Ishikawa (cell line): ENCODE data around the gene EIPR1.

ENCODE experiments used
- CREB1 ChIP-seq: IDR thresholded peaks from 2 replicates; pipeline ENCODE4 v1.6.1; 2012; ENCODE audit warnings: low read depth
- EP300 ChIP-seq: IDR thresholded peaks from 2 replicates; pipeline ENCODE4 v1.6.1; 2012; ENCODE audit warnings: borderline replicate concordance
- FOXM1 ChIP-seq: IDR thresholded peaks from 2 replicates; pipeline ENCODE4 v1.6.1; 2012; ENCODE audit warnings: low read depth, borderline replicate concordance
- NFIC ChIP-seq: IDR thresholded peaks from 2 replicates; pipeline ENCODE4 v1.6.1; 2012
- RAD21 ChIP-seq: IDR thresholded peaks from 2 replicates; pipeline ENCODE4 v1.6.1; 2012; ENCODE audit warnings: low read depth
- TAF1 ChIP-seq: IDR thresholded peaks from 2 replicates; pipeline ENCODE4 v1.6.1; 2012; ENCODE audit warnings: low read depth, mild to moderate bottlenecking
- TCF12 ChIP-seq: IDR thresholded peaks from 2 replicates; pipeline ENCODE4 v1.6.1; 2012; ENCODE audit warnings: low read depth
- TEAD4 ChIP-seq: IDR thresholded peaks from 2 replicates; pipeline ENCODE4 v1.6.1; 2012
- YY1 ChIP-seq: IDR thresholded peaks from 2 replicates; pipeline ENCODE4 v1.6.1; 2012; ENCODE audit warnings: low read depth
- TF ChIP-seq, protein P1 (sequence below): IDR thresholded peaks from 2 replicates; pipeline ENCODE4 v1.6.1; 2012; ENCODE audit warnings: low read depth, mild to moderate bottlenecking

DNA sequence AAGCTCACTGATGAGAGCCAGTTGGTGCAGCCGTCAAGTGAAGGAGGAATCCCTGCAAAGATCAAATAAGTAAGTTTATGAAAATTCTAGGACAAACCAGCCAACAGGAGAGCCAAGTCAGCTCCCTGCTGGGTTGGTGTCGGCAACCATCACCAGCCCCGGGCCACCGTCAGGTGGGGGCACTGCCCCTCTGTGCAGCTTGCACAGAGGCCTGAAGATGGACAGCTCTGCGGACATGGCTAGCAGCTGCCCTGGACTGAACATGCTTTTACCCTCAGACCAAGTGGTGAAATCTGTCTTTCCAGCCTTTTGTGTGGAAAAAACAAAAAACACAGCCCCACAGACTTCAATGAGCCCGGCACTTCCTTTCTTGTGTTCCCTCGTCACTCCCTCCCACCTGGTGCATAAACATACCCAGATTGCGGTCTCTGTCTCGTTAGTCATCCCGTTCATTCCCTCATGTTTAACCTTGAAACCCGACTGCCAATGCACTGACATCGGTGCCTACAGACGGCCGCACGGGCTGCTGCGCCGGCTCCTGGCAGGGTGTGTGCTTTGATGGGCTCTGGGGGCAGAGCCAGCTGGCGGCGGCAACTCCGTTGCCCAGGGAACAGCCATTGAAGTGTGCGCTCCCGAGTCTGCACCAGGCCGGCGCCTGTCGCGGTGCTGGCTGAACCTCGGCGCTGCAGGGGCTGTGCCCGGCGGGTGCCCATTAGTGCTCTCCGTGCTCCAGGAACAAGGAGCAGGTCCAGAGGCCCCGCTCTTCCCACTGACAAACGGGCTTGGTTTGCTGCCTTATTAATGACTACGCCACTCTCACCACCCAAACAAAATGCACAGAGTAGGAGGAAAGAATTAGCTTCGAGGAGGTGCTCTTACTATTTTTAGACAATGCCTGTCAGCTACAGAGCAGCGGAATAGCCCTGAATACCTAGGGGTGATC lies 95.3 kb downstream of the EIPR1 start:
- TF ChIP-seq YY1 = peak; percentile 32; the same call in 1 of the 2 replicates
- TF ChIP-seq, protein P1, sequence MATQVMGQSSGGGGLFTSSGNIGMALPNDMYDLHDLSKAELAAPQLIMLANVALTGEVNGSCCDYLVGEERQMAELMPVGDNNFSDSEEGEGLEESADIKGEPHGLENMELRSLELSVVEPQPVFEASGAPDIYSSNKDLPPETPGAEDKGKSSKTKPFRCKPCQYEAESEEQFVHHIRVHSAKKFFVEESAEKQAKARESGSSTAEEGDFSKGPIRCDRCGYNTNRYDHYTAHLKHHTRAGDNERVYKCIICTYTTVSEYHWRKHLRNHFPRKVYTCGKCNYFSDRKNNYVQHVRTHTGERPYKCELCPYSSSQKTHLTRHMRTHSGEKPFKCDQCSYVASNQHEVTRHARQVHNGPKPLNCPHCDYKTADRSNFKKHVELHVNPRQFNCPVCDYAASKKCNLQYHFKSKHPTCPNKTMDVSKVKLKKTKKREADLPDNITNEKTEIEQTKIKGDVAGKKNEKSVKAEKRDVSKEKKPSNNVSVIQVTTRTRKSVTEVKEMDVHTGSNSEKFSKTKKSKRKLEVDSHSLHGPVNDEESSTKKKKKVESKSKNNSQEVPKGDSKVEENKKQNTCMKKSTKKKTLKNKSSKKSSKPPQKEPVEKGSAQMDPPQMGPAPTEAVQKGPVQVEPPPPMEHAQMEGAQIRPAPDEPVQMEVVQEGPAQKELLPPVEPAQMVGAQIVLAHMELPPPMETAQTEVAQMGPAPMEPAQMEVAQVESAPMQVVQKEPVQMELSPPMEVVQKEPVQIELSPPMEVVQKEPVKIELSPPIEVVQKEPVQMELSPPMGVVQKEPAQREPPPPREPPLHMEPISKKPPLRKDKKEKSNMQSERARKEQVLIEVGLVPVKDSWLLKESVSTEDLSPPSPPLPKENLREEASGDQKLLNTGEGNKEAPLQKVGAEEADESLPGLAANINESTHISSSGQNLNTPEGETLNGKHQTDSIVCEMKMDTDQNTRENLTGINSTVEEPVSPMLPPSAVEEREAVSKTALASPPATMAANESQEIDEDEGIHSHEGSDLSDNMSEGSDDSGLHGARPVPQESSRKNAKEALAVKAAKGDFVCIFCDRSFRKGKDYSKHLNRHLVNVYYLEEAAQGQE = no peak
- TF ChIP-seq TCF12 = 0 out of 2 replicates have a peak, but pooled peaks have one; percentile 43
- TF ChIP-seq CREB1 = no peak
- TF ChIP-seq TAF1 = no peak
- TF ChIP-seq EP300 = no peak
- no peak for TF ChIP-seq TEAD4
- no peak for TF ChIP-seq RAD21
- TF ChIP-seq NFIC = peak; percentile 73
- TF ChIP-seq FOXM1 = no peak
